Measurements from ENCODE around the gene CCDC61.

The CCDC61 gene

GRCh38 chr19:46033401-46033800 is 38.1 kb downstream of the CCDC61 start:
- Histone ChIP-seq H3K27me3 (replicated peaks; ENCODE audit: control insufficient read depth, insufficient read depth, low read length) (peaks cover 8% of the 10 kb centered on the region), H3K9me3 (ENCODE audit: control insufficient read depth, low read length) (peaks cover 10% of the 10 kb centered on the region), H3K9ac (ENCODE audit: low read length) (no peak overlapping the region), H3K36me3 (ENCODE audit: control insufficient read depth, insufficient read depth, low read length, severe bottlenecking) (no peaks in the 10 kb centered on the region), H3K4me1 (ENCODE audit: control insufficient read depth, insufficient read depth, low read length) (no peaks in the 10 kb centered on the region), H3K4me3 (ENCODE audit: low read length) (no peak overlapping the region)
- DNase-seq (ENCODE audit: low read depth) = no peak

- H3K36me3 ChIP-seq (ENCODE audit: control insufficient read depth, insufficient read depth, low read length, severe bottlenecking) = no peaks in the 10 kb centered on the region
- no peak overlapping the region for H3K9ac ChIP-seq (ENCODE audit: low read length)
- peaks cover 16% of the 10 kb centered on the region for H3K9me3 ChIP-seq (ENCODE audit: control insufficient read depth, low read length)
- H3K4me3 ChIP-seq (ENCODE audit: low read length) = no peak overlapping the region
- peaks cover 19% of the 10 kb centered on the region for H3K27me3 ChIP-seq (replicated peaks; ENCODE audit: control insufficient read depth, insufficient read depth, low read length)
- DNase-seq (ENCODE audit: low read depth) = no peak
- H3K4me1 ChIP-seq (ENCODE audit: control insufficient read depth, insufficient read depth, low read length) = no peaks in the 10 kb centered on the region
Observed at GRCh38 chr19:46035546-46035945, 40.3 kb downstream of the CCDC61 start.

GRCh38 chr19:46035986-46036743 is 40.9 kb downstream of the CCDC61 start:
- DNase-seq (ENCODE audit: low read depth) = no peak
- no peaks in the 10 kb centered on the region for H3K36me3 ChIP-seq (ENCODE audit: control insufficient read depth, insufficient read depth, low read length, severe bottlenecking)
- no peak overlapping the region for H3K4me3 ChIP-seq (ENCODE audit: low read length)
- peaks cover 24% of the 10 kb centered on the region for H3K27me3 ChIP-seq (replicated peaks; ENCODE audit: control insufficient read depth, insufficient read depth, low read length)
- no peaks in the 10 kb centered on the region for H3K4me1 ChIP-seq (ENCODE audit: control insufficient read depth, insufficient read depth, low read length)
- no peak overlapping the region for H3K9ac ChIP-seq (ENCODE audit: low read length)
- H3K9me3 ChIP-seq (ENCODE audit: control insufficient read depth, low read length) = peaks cover 16% of the 10 kb centered on the region

- Histone ChIP-seq H3K36me3 (ENCODE audit: control insufficient read depth, insufficient read depth, low read length, severe bottlenecking) (no peaks in the 10 kb centered on the region), H3K9me3 (ENCODE audit: control insufficient read depth, low read length) (peaks cover 16% of the 10 kb centered on the region), H3K9ac (ENCODE audit: low read length) (no peak overlapping the region), H3K4me3 (ENCODE audit: low read length) (no peak overlapping the region), H3K27me3 (replicated peaks; ENCODE audit: control insufficient read depth, insufficient read depth, low read length) (peaks cover 22% of the 10 kb centered on the region), H3K4me1 (ENCODE audit: control insufficient read depth, insufficient read depth, low read length) (no peaks in the 10 kb centered on the region)
- no peak for DNase-seq (ENCODE audit: low read depth)
Observed at GRCh38 chr19:46036744-46037128, 41.5 kb downstream of the CCDC61 start.

- Histone ChIP-seq H3K4me1 (ENCODE audit: control insufficient read depth, insufficient read depth, low read length) (no peaks in the 10 kb centered on the region), H3K36me3 (ENCODE audit: control insufficient read depth, insufficient read depth, low read length, severe bottlenecking) (no peaks in the 10 kb centered on the region), H3K9ac (ENCODE audit: low read length) (no peak overlapping the region), H3K4me3 (ENCODE audit: low read length) (no peak overlapping the region), H3K9me3 (ENCODE audit: control insufficient read depth, low read length) (peaks cover 34% of the 10 kb centered on the region), H3K27me3 (replicated peaks; ENCODE audit: control insufficient read depth, insufficient read depth, low read length) (peaks cover 33% of the 10 kb centered on the region)
- DNase-seq (ENCODE audit: low read depth) = no peak
Observed at GRCh38 chr19:46040125-46040524, 44.9 kb downstream of the CCDC61 start.

GRCh38 chr19:46040952-46041500 is 45.8 kb downstream of the CCDC61 start, which contains the start of gene IGFL4:
TSS of gene IGFL4 (minus strand) at chr19:46041002. CDS start at chr19:46040962, 40 bp downstream.
- DNase-seq (ENCODE audit: low read depth) = no peak
- Histone ChIP-seq H3K9ac (ENCODE audit: low read length) (no peak within 1 kb of the TSS), H3K36me3 (ENCODE audit: control insufficient read depth, insufficient read depth, low read length, severe bottlenecking) (no peaks in the 10 kb centered on the region), H3K9me3 (ENCODE audit: control insufficient read depth, low read length) (peaks cover 42% of the 10 kb centered on the region), H3K27me3 (replicated peaks; ENCODE audit: control insufficient read depth, insufficient read depth, low read length) (peaks cover 37% of the 10 kb centered on the region), H3K4me3 (ENCODE audit: low read length) (no peak within 1 kb of the TSS), H3K4me1 (ENCODE audit: control insufficient read depth, insufficient read depth, low read length) (no peaks in the 10 kb centered on the region)

- Histone ChIP-seq H3K4me3 (ENCODE audit: low read length) (no peak overlapping the region), H3K4me1 (ENCODE audit: control insufficient read depth, insufficient read depth, low read length) (no peaks in the 10 kb centered on the region), H3K9ac (ENCODE audit: low read length) (no peak overlapping the region), H3K36me3 (ENCODE audit: control insufficient read depth, insufficient read depth, low read length, severe bottlenecking) (no peaks in the 10 kb centered on the region), H3K9me3 (ENCODE audit: control insufficient read depth, low read length) (peaks cover 53% of the 10 kb centered on the region), H3K27me3 (replicated peaks; ENCODE audit: control insufficient read depth, insufficient read depth, low read length) (peaks cover 42% of the 10 kb centered on the region)
- no peak for DNase-seq (ENCODE audit: low read depth)
Observed at GRCh38 chr19:46042252-46042883, 47.1 kb downstream of the CCDC61 start.

- Histone ChIP-seq H3K27me3 (replicated peaks; ENCODE audit: control insufficient read depth, insufficient read depth, low read length) (peaks cover 47% of the 10 kb centered on the region), H3K4me1 (ENCODE audit: control insufficient read depth, insufficient read depth, low read length) (no peaks in the 10 kb centered on the region), H3K9me3 (ENCODE audit: control insufficient read depth, low read length) (peaks cover 60% of the 10 kb centered on the region), H3K4me3 (ENCODE audit: low read length) (no peak overlapping the region), H3K36me3 (ENCODE audit: control insufficient read depth, insufficient read depth, low read length, severe bottlenecking) (no peaks in the 10 kb centered on the region), H3K9ac (ENCODE audit: low read length) (no peak overlapping the region)
- DNase-seq (ENCODE audit: low read depth) = no peak
Observed at GRCh38 chr19:46043519-46043918, 48.3 kb downstream of the CCDC61 start.

- no peaks in the 10 kb centered on the region for H3K36me3 ChIP-seq (ENCODE audit: control insufficient read depth, insufficient read depth, low read length, severe bottlenecking)
- DNase-seq (ENCODE audit: low read depth) = no peak
- H3K4me1 ChIP-seq (ENCODE audit: control insufficient read depth, insufficient read depth, low read length) = no peaks in the 10 kb centered on the region
- H3K9me3 ChIP-seq (ENCODE audit: control insufficient read depth, low read length) = peaks cover 44% of the 10 kb centered on the region
- peaks cover 50% of the 10 kb centered on the region for H3K27me3 ChIP-seq (replicated peaks; ENCODE audit: control insufficient read depth, insufficient read depth, low read length)
- H3K4me3 ChIP-seq (ENCODE audit: low read length) = no peak overlapping the region
- H3K9ac ChIP-seq (ENCODE audit: low read length) = no peak overlapping the region
Observed at GRCh38 chr19:46049597-46049996, 54.3 kb downstream of the CCDC61 start.

GRCh38 chr19:46052896-46053295 is 57.6 kb downstream of the CCDC61 start:
- Histone ChIP-seq H3K36me3 (ENCODE audit: control insufficient read depth, insufficient read depth, low read length, severe bottlenecking) (no peaks in the 10 kb centered on the region), H3K4me1 (ENCODE audit: control insufficient read depth, insufficient read depth, low read length) (no peaks in the 10 kb centered on the region), H3K9me3 (ENCODE audit: control insufficient read depth, low read length) (peaks cover 19% of the 10 kb centered on the region), H3K4me3 (ENCODE audit: low read length) (no peak overlapping the region), H3K9ac (ENCODE audit: low read length) (no peak overlapping the region), H3K27me3 (replicated peaks; ENCODE audit: control insufficient read depth, insufficient read depth, low read length) (peaks cover 50% of the 10 kb centered on the region)
- no peak for DNase-seq (ENCODE audit: low read depth)

- H3K9ac ChIP-seq (ENCODE audit: low read length) = no peak overlapping the region
- H3K36me3 ChIP-seq (ENCODE audit: control insufficient read depth, insufficient read depth, low read length, severe bottlenecking) = no peaks in the 10 kb centered on the region
- H3K4me3 ChIP-seq (ENCODE audit: low read length) = no peak overlapping the region
- peaks cover 25% of the 10 kb centered on the region for H3K9me3 ChIP-seq (ENCODE audit: control insufficient read depth, low read length)
- H3K27me3 ChIP-seq (replicated peaks; ENCODE audit: control insufficient read depth, insufficient read depth, low read length) = peaks cover 46% of the 10 kb centered on the region
- H3K4me1 ChIP-seq (ENCODE audit: control insufficient read depth, insufficient read depth, low read length) = no peaks in the 10 kb centered on the region
- no peak for DNase-seq (ENCODE audit: low read depth)
Observed at GRCh38 chr19:46056536-46056935, 61.3 kb downstream of the CCDC61 start.

All from adipocyte (in vitro differentiated cells).